ENCODE measurements around the gene MORN3. TPM values are rescaled to one million over a fixed set of nuclear protein-coding genes. Genes with fewer than 3 reads are reported as not detected.
A peak's percentile ranks its signal among the peaks of the same experiment; 100 is the strongest.
"Not testable (repeated sequence)": the region's sequence is repeated elsewhere in the genome, so short reads cannot be mapped to it uniquely, and the experiment has no call there.

MORN3 gene, protein sequence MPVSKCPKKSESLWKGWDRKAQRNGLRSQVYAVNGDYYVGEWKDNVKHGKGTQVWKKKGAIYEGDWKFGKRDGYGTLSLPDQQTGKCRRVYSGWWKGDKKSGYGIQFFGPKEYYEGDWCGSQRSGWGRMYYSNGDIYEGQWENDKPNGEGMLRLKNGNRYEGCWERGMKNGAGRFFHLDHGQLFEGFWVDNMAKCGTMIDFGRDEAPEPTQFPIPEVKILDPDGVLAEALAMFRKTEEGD
- 0.81 TPM for polyA plus RNA-seq (2013)

DNA sequence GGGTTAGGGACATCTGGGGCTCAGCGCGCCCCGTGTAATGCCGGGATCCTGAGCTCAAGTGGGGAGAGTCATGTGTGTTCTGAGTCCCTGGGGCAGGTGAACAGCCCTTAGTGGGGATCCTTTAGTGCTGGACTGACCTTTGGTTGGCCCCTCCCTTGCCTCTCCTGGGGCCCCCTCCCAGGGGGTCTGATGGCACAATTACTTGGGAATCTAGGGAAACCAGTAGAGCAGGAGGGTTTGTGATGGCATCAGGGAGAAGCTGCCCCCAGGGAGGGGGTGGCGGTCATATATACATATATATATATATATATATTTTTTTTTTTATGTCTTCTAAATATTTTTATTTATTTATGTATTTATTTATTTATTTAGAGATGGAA, at the start of gene MORN3:
Gene MORN3 (minus strand): TSS at position 134 of the 380 bp plus-strand sequence. CDS start 171 bp downstream, outside the sequence.
- peaks cover 3 to 43% (median 30%) of the 10 kb centered on the region in 4 experiments for H3K4me1 ChIP-seq (ENCODE audit: control extremely low read depth in 1 of 4, control insufficient read depth in 4 of 4, insufficient read depth in 4 of 4, low read length in 3 of 4)
- 100% methylated on average over 1 of the region's 5 CpGs for WGBS (ENCODE audit: insufficient coverage)
- no peak for DNase-seq
- no peak within 1 kb of the TSS for H3K27ac ChIP-seq (ENCODE audit: insufficient read depth in 1 of 2, low read depth in 1 of 2, low read length in 2 of 2, poor library complexity in 1 of 2, severe bottlenecking in 2 of 2)
- H3K27me3 ChIP-seq (replicated peaks in 2 of 5; ENCODE audit: control insufficient read depth in 4 of 5, insufficient read depth in 5 of 5, low read length in 4 of 5): no peaks in the 10 kb centered on the region
- ChIA-PET POLR2A (interaction anchor here (1.8 to 2.2 kb wide), 3 partner anchors 40 to 117 kb away, joined by 9 to 15 read pairs (median 10); partner anchors contain the start of gene ORAI1), CTCF (interaction anchor here (0.6 to 10.5 kb wide), 19 partner anchors 11 to 197 kb away, joined by 3 to 174 read pairs (median 9); partner anchors contain the start of genes KDM2B and ORAI1)
- H3K36me3 ChIP-seq (ENCODE audit: control insufficient read depth in 4 of 4, insufficient read depth in 4 of 4, low read length in 3 of 4): peaks cover 0 to 4% (median 4%) of the 10 kb centered on the region in 4 experiments
- H3K4me3 ChIP-seq (ENCODE audit: control insufficient read depth in 1 of 7, extremely low read depth in 1 of 7, insufficient read depth in 4 of 7, low read depth in 2 of 7, low read length in 6 of 7): no peak within 1 kb of the TSS
- no peaks in the 10 kb centered on the region for H3K9me3 ChIP-seq (ENCODE audit: control extremely low read depth in 1 of 5, control insufficient read depth in 4 of 5, insufficient read depth in 2 of 5, low read depth in 1 of 5, low read length in 4 of 5)

DNA sequence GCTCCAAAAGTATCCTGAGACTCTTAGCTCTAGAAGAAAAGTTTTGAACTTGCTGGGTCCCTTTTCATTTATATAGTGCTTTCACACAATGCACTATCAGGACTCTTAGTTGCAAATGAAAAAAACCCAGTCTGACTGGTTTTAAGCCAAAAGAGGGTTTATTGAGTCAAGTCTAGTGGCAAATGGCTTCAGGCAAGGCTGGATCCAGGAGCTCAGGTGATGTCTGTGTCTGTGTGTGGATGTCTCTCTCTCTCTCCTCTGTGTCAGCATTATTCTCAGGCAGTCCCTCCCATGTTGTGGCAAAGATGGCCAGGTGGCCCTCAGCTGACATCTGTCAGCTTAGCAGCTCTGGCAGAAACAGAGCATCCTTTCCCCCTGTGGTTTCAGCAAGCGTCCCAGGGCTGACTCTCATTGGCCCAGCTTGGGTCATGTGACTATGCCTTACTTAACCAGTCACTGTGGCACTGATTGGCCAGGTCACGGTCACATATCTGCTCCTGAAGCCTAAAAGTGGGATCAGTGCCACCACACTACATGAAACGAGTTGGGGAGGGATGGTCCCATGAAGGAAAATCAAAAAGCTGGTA, 49.3 kb upstream of the MORN3 start:
- 94% methylated on average over 2 of the region's 3 CpGs for whole genome bisulfite sequencing (ENCODE audit: insufficient coverage)
- Histone ChIP-seq H3K27ac (ENCODE audit: insufficient read depth in 1 of 2, low read depth in 1 of 2, low read length in 2 of 2, poor library complexity in 1 of 2, severe bottlenecking in 2 of 2) (no peak overlapping the region), H3K4me1 (ENCODE audit: control extremely low read depth in 1 of 4, control insufficient read depth in 4 of 4, insufficient read depth in 4 of 4, low read length in 3 of 4) (peaks cover 0 to 6% (median 3%) of the 10 kb centered on the region in 4 experiments), H3K27me3 (replicated peaks in 2 of 5; ENCODE audit: control insufficient read depth in 4 of 5, insufficient read depth in 5 of 5, low read length in 4 of 5) (no peaks in the 10 kb centered on the region), H3K9me3 (ENCODE audit: control extremely low read depth in 1 of 5, control insufficient read depth in 4 of 5, insufficient read depth in 2 of 5, low read depth in 1 of 5, low read length in 4 of 5) (no peaks in the 10 kb centered on the region), H3K36me3 (ENCODE audit: control insufficient read depth in 4 of 4, insufficient read depth in 4 of 4, low read length in 3 of 4) (peaks cover 0 to 10% (median 3%) of the 10 kb centered on the region in 4 experiments), H3K4me3 (ENCODE audit: control insufficient read depth in 1 of 7, extremely low read depth in 1 of 7, insufficient read depth in 4 of 7, low read depth in 2 of 7, low read length in 6 of 7) (no peak overlapping the region)
- DNase-seq: no peak
- CTCF ChIA-PET: interaction anchor here (0.7 to 1.3 kb wide), 4 partner anchors 10 to 76 kb away, joined by 3 read pairs; no protein-coding TSS in a partner anchor
- POLR2A ChIA-PET: no interaction called here

- H3K36me3 ChIP-seq (ENCODE audit: control insufficient read depth in 4 of 4, insufficient read depth in 4 of 4, low read length in 3 of 4): peaks cover 0 to 10% (median 3%) of the 10 kb centered on the region in 4 experiments
- H3K4me3 ChIP-seq (ENCODE audit: control insufficient read depth in 1 of 7, extremely low read depth in 1 of 7, insufficient read depth in 4 of 7, low read depth in 2 of 7, low read length in 6 of 7): no peak overlapping the region
- WGBS (ENCODE audit: insufficient coverage): 97% methylated on average over 6 of the region's 10 CpGs
- CTCF ChIA-PET: no interaction called here
- DNase-seq: no peak
- no peaks in the 10 kb centered on the region for H3K9me3 ChIP-seq (ENCODE audit: control extremely low read depth in 1 of 5, control insufficient read depth in 4 of 5, insufficient read depth in 2 of 5, low read depth in 1 of 5, low read length in 4 of 5)
- H3K4me1 ChIP-seq (ENCODE audit: control extremely low read depth in 1 of 4, control insufficient read depth in 4 of 4, insufficient read depth in 4 of 4, low read length in 3 of 4): peaks cover 0 to 16% (median 13%) of the 10 kb centered on the region in 4 experiments
- H3K27me3 ChIP-seq (replicated peaks in 2 of 5; ENCODE audit: control insufficient read depth in 4 of 5, insufficient read depth in 5 of 5, low read length in 4 of 5): no peaks in the 10 kb centered on the region
- POLR2A ChIA-PET: no interaction called here
- no peak overlapping the region for H3K27ac ChIP-seq (ENCODE audit: insufficient read depth in 1 of 2, low read depth in 1 of 2, low read length in 2 of 2, poor library complexity in 1 of 2, severe bottlenecking in 2 of 2)
Observed at GRCh38 chr12:121717041-121717699, 47.7 kb upstream of the MORN3 start.

DNA sequence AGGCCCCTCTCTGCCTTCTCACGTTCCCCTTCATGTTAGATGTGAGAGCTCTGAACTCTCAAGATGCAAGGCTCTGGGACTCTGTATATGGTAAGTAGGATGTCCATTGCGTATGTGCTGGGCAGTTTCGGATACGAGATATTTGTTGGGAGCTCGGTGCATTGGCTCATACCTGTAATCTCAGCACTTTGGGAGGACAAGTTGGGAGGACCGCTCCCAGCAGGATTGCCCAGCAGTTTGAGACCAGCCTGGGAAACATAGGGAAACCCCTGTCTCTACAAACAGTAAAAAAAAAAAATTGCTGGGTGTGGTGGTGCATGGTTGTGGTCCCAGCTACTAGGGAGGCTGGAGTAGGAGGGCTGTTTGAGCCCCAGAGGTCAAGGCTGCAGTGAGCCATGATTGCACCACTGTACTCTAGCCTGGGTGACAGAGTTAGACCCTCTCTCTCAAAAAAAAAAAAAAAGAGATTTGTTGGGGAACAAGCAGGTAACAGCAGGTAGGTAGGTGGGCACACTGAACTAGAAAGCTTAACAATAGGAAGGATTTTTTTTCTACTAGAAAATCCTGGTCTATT, 46.5 kb upstream of the MORN3 start:
- DNase-seq: no peak
- CTCF ChIA-PET: interaction anchor here (0.8 to 1.7 kb wide), 3 partner anchors 14 to 58 kb away, joined by 3 to 6 read pairs (median 3); no protein-coding TSS in a partner anchor
- Histone ChIP-seq H3K27ac (ENCODE audit: insufficient read depth in 1 of 2, low read depth in 1 of 2, low read length in 2 of 2, poor library complexity in 1 of 2, severe bottlenecking in 2 of 2) (no peak overlapping the region), H3K4me1 (ENCODE audit: control extremely low read depth in 1 of 4, control insufficient read depth in 4 of 4, insufficient read depth in 4 of 4, low read length in 3 of 4) (peaks cover 3 to 25% (median 16%) of the 10 kb centered on the region in 4 experiments), H3K4me3 (ENCODE audit: control insufficient read depth in 1 of 7, extremely low read depth in 1 of 7, insufficient read depth in 4 of 7, low read depth in 2 of 7, low read length in 6 of 7) (no peak overlapping the region), H3K27me3 (replicated peaks in 2 of 5; ENCODE audit: control insufficient read depth in 4 of 5, insufficient read depth in 5 of 5, low read length in 4 of 5) (no peaks in the 10 kb centered on the region), H3K36me3 (ENCODE audit: control insufficient read depth in 4 of 4, insufficient read depth in 4 of 4, low read length in 3 of 4) (peaks cover 0 to 10% (median 3%) of the 10 kb centered on the region in 4 experiments), H3K9me3 (ENCODE audit: control extremely low read depth in 1 of 5, control insufficient read depth in 4 of 5, insufficient read depth in 2 of 5, low read depth in 1 of 5, low read length in 4 of 5) (no peaks in the 10 kb centered on the region)
- WGBS (ENCODE audit: insufficient coverage): 100% methylated on average over 2 of the region's 6 CpGs
- POLR2A ChIA-PET: no interaction called here

DNA sequence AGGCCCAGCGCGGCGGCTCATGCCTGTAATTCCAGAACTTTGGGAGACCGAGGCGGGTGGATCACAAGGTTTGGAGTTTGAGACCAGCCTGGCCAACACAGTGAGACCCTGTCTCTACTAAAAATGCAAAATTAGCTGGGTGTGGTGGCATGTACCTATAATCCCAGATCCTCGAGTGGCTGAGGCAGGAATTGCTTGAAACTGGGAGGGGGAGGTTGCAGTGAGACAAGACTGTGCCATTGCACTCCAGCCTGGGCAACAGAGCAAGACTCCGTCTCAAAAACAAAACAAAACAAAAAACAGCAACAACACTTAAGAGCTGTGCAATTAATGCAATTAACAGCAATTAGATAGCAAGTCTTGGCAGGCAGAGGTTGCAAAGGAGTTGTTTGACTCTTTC, 45.6 kb upstream of the MORN3 start:
- H3K27ac ChIP-seq (ENCODE audit: insufficient read depth in 1 of 2, low read depth in 1 of 2, low read length in 2 of 2, poor library complexity in 1 of 2, severe bottlenecking in 2 of 2); DNase-seq; H3K27me3 ChIP-seq (replicated peaks in 2 of 5; ENCODE audit: control insufficient read depth in 4 of 5, insufficient read depth in 5 of 5, low read length in 4 of 5); H3K9me3 ChIP-seq (ENCODE audit: control extremely low read depth in 1 of 5, control insufficient read depth in 4 of 5, insufficient read depth in 2 of 5, low read depth in 1 of 5, low read length in 4 of 5); H3K36me3 ChIP-seq (ENCODE audit: control insufficient read depth in 4 of 4, insufficient read depth in 4 of 4, low read length in 3 of 4); H3K4me3 ChIP-seq (ENCODE audit: control insufficient read depth in 1 of 7, extremely low read depth in 1 of 7, insufficient read depth in 4 of 7, low read depth in 2 of 7, low read length in 6 of 7); POLR2A ChIA-PET: not testable (repeated sequence)
- peaks cover 3 to 25% (median 16%) of the 10 kb centered on the region in 4 experiments for H3K4me1 ChIP-seq (ENCODE audit: control extremely low read depth in 1 of 4, control insufficient read depth in 4 of 4, insufficient read depth in 4 of 4, low read length in 3 of 4)
- 98% methylated on average over 6 of the region's 7 CpGs for whole genome bisulfite sequencing (ENCODE audit: insufficient coverage)
- CTCF ChIA-PET: interaction anchor here (0.8 to 1.9 kb wide), 5 partner anchors 14 to 59 kb away, joined by 3 to 6 read pairs (median 3); no protein-coding TSS in a partner anchor

- DNase-seq: no peak
- ChIA-PET CTCF (interaction anchor here (1.4 to 1.9 kb wide), 2 partner anchors 12 to 16 kb away, joined by 5 to 6 read pairs; no protein-coding TSS in a partner anchor), POLR2A (no interaction called here)
- Histone ChIP-seq H3K27me3 (replicated peaks in 2 of 5; ENCODE audit: control insufficient read depth in 4 of 5, insufficient read depth in 5 of 5, low read length in 4 of 5) (no peaks in the 10 kb centered on the region), H3K36me3 (ENCODE audit: control insufficient read depth in 4 of 4, insufficient read depth in 4 of 4, low read length in 3 of 4) (peaks cover 0 to 8% (median 3%) of the 10 kb centered on the region in 4 experiments), H3K4me3 (ENCODE audit: control insufficient read depth in 1 of 7, extremely low read depth in 1 of 7, insufficient read depth in 4 of 7, low read depth in 2 of 7, low read length in 6 of 7) (peak overlapping the region in 4 of 7 experiments; percentile 71 to 92 (median 91)), H3K27ac (ENCODE audit: insufficient read depth in 1 of 2, low read depth in 1 of 2, low read length in 2 of 2, poor library complexity in 1 of 2, severe bottlenecking in 2 of 2) (no peak overlapping the region), H3K4me1 (ENCODE audit: control extremely low read depth in 1 of 4, control insufficient read depth in 4 of 4, insufficient read depth in 4 of 4, low read length in 3 of 4) (peaks cover 3 to 29% (median 18%) of the 10 kb centered on the region in 4 experiments), H3K9me3 (ENCODE audit: control extremely low read depth in 1 of 5, control insufficient read depth in 4 of 5, insufficient read depth in 2 of 5, low read depth in 1 of 5, low read length in 4 of 5) (no peaks in the 10 kb centered on the region)
- 73% methylated on average over 6 of the region's 6 CpGs for WGBS (ENCODE audit: insufficient coverage)
Observed at GRCh38 chr12:121713793-121714192, 44.3 kb upstream of the MORN3 start.

Data from common myeloid progenitor, CD34-positive (primary cell).